ENCODE measurements around the gene MMP19. TPM values are rescaled to one million over a fixed set of nuclear protein-coding genes. Genes with fewer than 3 reads are reported as not detected.

The MMP19 gene
- total and polyA plus RNA-seq, 2 experiments from 2014 or later, result 1.4 TPM; not detected in 1

- no peaks in the 10 kb centered on the region for H3K4me1 ChIP-seq (ENCODE audit: low read depth)
- H3K4me3 ChIP-seq, result no peak overlapping the region
- H3K27me3 ChIP-seq, result no peaks in the 10 kb centered on the region
- no peaks in the 10 kb centered on the region for H3K36me3 ChIP-seq
- no peaks in the 10 kb centered on the region for H3K9me3 ChIP-seq (ENCODE audit: low read depth)
- H3K27ac ChIP-seq, result no peak overlapping the region
- TF ChIP-seq CTCF (IDR thresholded peaks at IDR 0.05; ENCODE audit: low read depth, low read length), result no peak
- peak in 1 of 2 donors; percentile 71 for DNase-seq (ENCODE audit: low read depth in 1 of 2, low spot score in 1 of 2)
Measured at GRCh38 chr12:55847033-55847432, 4.3 kb upstream of the MMP19 start.

- no peaks in the 10 kb centered on the region for H3K4me1 ChIP-seq (ENCODE audit: low read depth)
- DNase-seq (ENCODE audit: low read depth in 1 of 2, low spot score in 1 of 2), result peak in 1 of 2 donors; percentile 44
- no peak for TF ChIP-seq CTCF (IDR thresholded peaks at IDR 0.05; ENCODE audit: low read depth, low read length)
- H3K27ac ChIP-seq, result no peak overlapping the region
- H3K9me3 ChIP-seq (ENCODE audit: low read depth), result no peaks in the 10 kb centered on the region
- H3K4me3 ChIP-seq, result no peak overlapping the region
- H3K36me3 ChIP-seq, result no peaks in the 10 kb centered on the region
- H3K27me3 ChIP-seq, result no peaks in the 10 kb centered on the region
Measured at GRCh38 chr12:55845785-55846496, 3.2 kb upstream of the MMP19 start.

GRCh38 chr12:55845361-55845760, 2.6 kb upstream of the MMP19 start:
- Histone ChIP-seq H3K36me3 (no peaks in the 10 kb centered on the region), H3K27me3 (no peaks in the 10 kb centered on the region), H3K9me3 (ENCODE audit: low read depth) (no peaks in the 10 kb centered on the region), H3K4me1 (ENCODE audit: low read depth) (no peaks in the 10 kb centered on the region), H3K27ac (no peak overlapping the region), H3K4me3 (no peak overlapping the region)
- no peak for DNase-seq (ENCODE audit: low read depth in 1 of 2, low spot score in 1 of 2)
- TF ChIP-seq CTCF (IDR thresholded peaks at IDR 0.05; ENCODE audit: low read depth, low read length), result no peak

- TF ChIP-seq CTCF (IDR thresholded peaks at IDR 0.05; ENCODE audit: low read depth, low read length), result no peak
- Histone ChIP-seq H3K27ac (no peak overlapping the region), H3K9me3 (ENCODE audit: low read depth) (no peaks in the 10 kb centered on the region), H3K36me3 (no peaks in the 10 kb centered on the region), H3K4me3 (no peak overlapping the region), H3K27me3 (no peaks in the 10 kb centered on the region), H3K4me1 (ENCODE audit: low read depth) (no peaks in the 10 kb centered on the region)
- DNase-seq (ENCODE audit: low read depth in 1 of 2, low spot score in 1 of 2), result no peak
Measured at GRCh38 chr12:55844961-55845360, 2.2 kb upstream of the MMP19 start.

- no peak for TF ChIP-seq CTCF (IDR thresholded peaks at IDR 0.05; ENCODE audit: low read depth, low read length)
- no peak overlapping the region for H3K27ac ChIP-seq
- H3K36me3 ChIP-seq, result no peaks in the 10 kb centered on the region
- no peaks in the 10 kb centered on the region for H3K9me3 ChIP-seq (ENCODE audit: low read depth)
- no peak for DNase-seq (ENCODE audit: low read depth in 1 of 2, low spot score in 1 of 2)
- no peak overlapping the region for H3K4me3 ChIP-seq
- no peaks in the 10 kb centered on the region for H3K27me3 ChIP-seq
- H3K4me1 ChIP-seq (ENCODE audit: low read depth), result no peaks in the 10 kb centered on the region
Measured at GRCh38 chr12:55843431-55843830, 695 bp upstream of the MMP19 start.

Measured in cardiac muscle cell (in vitro differentiated cells and primary cell).